A549 (cell line): ENCODE data around the gene RNPEP.

Source experiments
- CEBPB ChIP-seq, 2 experiments: fragments of >200 bp in 1 of 2; sonication (Bioruptor Twin) in 1 of 2; formaldehyde crosslinking in 1 of 2; IDR thresholded peaks; 2 replicates each; pipeline ENCODE4 v1.6.1; 2012 to 2016
- CHD4 ChIP-seq: fragments of 200-600 bp; sonication (generic); IDR thresholded peaks from 2 replicates; pipeline ENCODE4 v1.6.1; 2016; ENCODE audit warnings: antibody characterized with exemption, mild to moderate bottlenecking, borderline replicate concordance
- EP300 ChIP-seq, 2 experiments: fragments of >200 bp; sonication (Bioruptor Twin); formaldehyde crosslinking; IDR thresholded peaks; 2 replicates in 1 of 2; 3 replicates in 1 of 2; pipeline ENCODE4 v1.6.1; 2016 to 2017
- FOSB ChIP-seq: fragments of 250-450 bp; sonication (Bioruptor Pico); IDR thresholded peaks from 2 replicates; pipeline ENCODE4 v1.5.0; 2020; ENCODE audit warnings: mild to moderate bottlenecking, moderate library complexity
- HDAC2 ChIP-seq: fragments of 200-600 bp; sonication (generic); IDR thresholded peaks from 2 replicates; pipeline ENCODE4 v1.6.1; 2016
- HOXB5 ChIP-seq: fragments of 250-450 bp; sonication (Bioruptor Pico); IDR thresholded peaks from 2 replicates; pipeline ENCODE4 v1.5.0; 2020; ENCODE audit warnings: mild to moderate bottlenecking, moderate library complexity
- JUNB ChIP-seq: fragments of >200 bp; sonication (Bioruptor Twin); formaldehyde crosslinking; IDR thresholded peaks from 2 replicates; pipeline ENCODE4 v1.6.1; 2016
- MAFK ChIP-seq: fragments of 450-650 bp; IDR thresholded peaks from 2 replicates; pipeline ENCODE4 v1.6.1; 2014; ENCODE audit not compliant: partially characterized antibody
- NFE2L2 ChIP-seq: fragments of 150-350 bp; conservative IDR thresholded peaks from 2 replicates; pipeline ENCODE4 v1.6.1; 2014; ENCODE audit warnings: low read length
- POLR2A ChIP-seq: IDR thresholded peaks from 2 replicates; pipeline ENCODE4 v1.6.1; 2012; ENCODE audit warnings: mild to moderate bottlenecking, low read length
- SMC3 ChIP-seq: fragments of >200 bp; sonication (Bioruptor Twin); formaldehyde crosslinking; IDR thresholded peaks from 3 replicates; pipeline ENCODE4 v1.6.1; 2018; ENCODE audit warnings: inconsistent platforms
- TF ChIP-seq, protein P1 (sequence below): fragments of >200 bp; sonication (Bioruptor Twin); formaldehyde crosslinking; IDR thresholded peaks from 3 replicates; pipeline ENCODE4 v1.5.1; 2016
- TF ChIP-seq, protein P2 (sequence below): IDR thresholded peaks from 2 replicates; pipeline ENCODE4 v1.6.1; 2012

DNA sequence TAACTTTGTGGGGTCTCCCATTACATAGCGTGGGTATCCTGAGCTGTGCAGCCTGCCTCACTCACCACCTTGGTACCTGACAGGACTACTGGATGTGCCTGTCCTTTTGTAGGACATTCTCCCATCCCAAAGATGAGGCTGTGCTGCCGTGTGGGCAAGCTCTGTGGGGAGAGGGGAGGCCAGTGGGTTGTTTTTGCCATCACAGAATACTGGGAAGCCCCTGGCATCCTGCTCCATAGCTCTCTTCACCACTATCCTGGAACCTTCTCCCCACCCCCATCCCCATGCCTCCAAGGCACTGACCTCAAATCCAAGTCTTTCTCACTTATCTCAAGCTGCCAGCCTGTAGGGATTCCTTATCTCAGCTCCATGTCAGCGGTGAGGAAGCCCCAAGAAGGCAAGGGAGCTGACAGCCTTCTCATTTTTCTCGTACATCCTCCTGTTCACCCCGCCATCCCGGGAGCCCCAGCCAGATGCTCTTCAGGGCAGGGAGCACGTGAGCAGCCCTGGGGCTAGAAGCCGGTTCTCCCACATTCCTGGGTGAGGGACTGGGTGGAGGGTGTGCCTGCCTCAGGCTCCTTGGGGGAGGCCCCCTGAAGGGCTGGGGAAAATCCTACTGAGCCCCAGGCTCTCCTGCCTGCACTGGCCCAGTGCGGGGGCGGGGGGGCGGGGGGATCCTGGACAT, 25.5 kb downstream of the RNPEP start:
- TF ChIP-seq, protein P1, sequence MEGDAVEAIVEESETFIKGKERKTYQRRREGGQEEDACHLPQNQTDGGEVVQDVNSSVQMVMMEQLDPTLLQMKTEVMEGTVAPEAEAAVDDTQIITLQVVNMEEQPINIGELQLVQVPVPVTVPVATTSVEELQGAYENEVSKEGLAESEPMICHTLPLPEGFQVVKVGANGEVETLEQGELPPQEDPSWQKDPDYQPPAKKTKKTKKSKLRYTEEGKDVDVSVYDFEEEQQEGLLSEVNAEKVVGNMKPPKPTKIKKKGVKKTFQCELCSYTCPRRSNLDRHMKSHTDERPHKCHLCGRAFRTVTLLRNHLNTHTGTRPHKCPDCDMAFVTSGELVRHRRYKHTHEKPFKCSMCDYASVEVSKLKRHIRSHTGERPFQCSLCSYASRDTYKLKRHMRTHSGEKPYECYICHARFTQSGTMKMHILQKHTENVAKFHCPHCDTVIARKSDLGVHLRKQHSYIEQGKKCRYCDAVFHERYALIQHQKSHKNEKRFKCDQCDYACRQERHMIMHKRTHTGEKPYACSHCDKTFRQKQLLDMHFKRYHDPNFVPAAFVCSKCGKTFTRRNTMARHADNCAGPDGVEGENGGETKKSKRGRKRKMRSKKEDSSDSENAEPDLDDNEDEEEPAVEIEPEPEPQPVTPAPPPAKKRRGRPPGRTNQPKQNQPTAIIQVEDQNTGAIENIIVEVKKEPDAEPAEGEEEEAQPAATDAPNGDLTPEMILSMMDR: no peak
- TF ChIP-seq JUNB (no peak), POLR2A (no peak), CHD4 (no peak), MAFK (no peak), EP300 (IDR thresholded peaks at IDR 0.05) (no peak), HOXB5 (CRISPR knock-in tag) (no peak), CEBPB (IDR thresholded peaks at IDR 0.05) (no peak), SMC3 (no peak), HDAC2 (no peak), NFE2L2 (no peak), FOSB (no peak)
- TF ChIP-seq, protein P2, sequence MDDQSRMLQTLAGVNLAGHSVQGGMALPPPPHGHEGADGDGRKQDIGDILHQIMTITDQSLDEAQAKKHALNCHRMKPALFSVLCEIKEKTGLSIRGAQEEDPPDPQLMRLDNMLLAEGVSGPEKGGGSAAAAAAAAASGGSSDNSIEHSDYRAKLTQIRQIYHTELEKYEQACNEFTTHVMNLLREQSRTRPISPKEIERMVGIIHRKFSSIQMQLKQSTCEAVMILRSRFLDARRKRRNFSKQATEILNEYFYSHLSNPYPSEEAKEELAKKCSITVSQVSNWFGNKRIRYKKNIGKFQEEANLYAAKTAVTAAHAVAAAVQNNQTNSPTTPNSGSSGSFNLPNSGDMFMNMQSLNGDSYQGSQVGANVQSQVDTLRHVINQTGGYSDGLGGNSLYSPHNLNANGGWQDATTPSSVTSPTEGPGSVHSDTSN: no peak
